22Rv1 (cell line): ENCODE data around the gene WNT7A.

ENCODE experiments used
- H3K27ac ChIP-seq: fragments of 450-650 bp; 2 replicates; pipeline ENCODE4 v1.5.1; 2017
- CTCF ChIP-seq: fragments of 450-650 bp; IDR thresholded peaks from 2 replicates; pipeline ENCODE4 v1.5.1; 2017; ENCODE audit warnings: mild to moderate bottlenecking
- ZFX ChIP-seq: fragments of 450-650 bp; IDR thresholded peaks from 2 replicates; pipeline ENCODE4 v1.6.1; 2017; ENCODE audit warnings: antibody characterized with exemption, borderline replicate concordance

WNT7A gene

DNA sequence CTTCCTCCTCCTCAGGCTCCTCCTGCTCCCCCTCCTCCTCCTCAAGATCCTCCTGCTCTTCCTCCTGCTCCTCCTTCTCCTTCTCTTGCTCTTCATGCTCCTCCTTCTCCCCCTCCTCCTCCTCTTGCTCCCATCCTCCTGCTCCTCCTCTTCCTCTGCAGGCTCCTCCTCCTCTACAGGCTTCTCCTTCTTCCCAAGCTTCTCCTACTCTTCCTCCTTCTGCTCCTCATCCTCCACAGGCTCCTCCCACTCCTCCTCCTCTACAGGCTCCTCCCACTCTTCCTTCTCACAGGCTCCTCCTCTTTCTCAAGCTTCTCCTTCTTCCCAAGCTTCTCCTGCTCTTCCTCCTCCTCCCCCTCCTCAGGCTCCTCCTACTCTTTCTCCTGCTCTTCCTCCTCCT, 47.7 kb downstream of the WNT7A start:
- H3K27ac ChIP-seq: no peak overlapping the region
- TF ChIP-seq ZFX (no peak), CTCF (no peak)

DNA sequence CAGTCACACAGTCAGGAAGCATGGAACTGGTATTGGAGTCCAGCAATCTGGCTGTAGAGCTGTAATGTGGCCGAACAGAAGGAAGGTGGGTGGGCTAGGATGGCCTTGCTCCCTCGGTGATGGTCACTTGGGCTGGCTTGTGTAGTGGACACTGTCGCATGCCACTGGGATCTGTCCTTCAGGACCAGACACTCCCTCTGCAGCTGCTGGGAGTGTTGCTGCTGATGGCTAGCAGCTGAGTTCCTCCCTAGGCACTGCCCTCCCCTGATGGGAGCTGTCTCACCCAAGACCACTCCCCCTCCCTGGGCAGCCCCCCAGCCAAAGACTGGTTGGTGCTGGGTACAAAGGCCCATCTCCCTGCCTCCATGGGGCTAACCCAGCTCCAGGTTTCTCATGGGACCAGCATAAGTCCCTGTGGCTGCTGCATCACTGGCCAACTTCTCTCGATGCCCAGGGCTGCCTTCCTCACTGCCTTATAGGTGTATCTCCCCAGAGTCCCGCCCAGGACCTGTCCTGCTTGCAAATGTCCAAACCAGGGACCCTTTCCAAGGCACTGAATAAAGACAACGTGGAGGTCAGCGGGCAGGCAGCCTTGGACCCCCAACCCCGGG, 48.4 kb downstream of the WNT7A start:
- no peak for TF ChIP-seq CTCF
- no peak for TF ChIP-seq ZFX
- no peak overlapping the region for H3K27ac ChIP-seq

DNA sequence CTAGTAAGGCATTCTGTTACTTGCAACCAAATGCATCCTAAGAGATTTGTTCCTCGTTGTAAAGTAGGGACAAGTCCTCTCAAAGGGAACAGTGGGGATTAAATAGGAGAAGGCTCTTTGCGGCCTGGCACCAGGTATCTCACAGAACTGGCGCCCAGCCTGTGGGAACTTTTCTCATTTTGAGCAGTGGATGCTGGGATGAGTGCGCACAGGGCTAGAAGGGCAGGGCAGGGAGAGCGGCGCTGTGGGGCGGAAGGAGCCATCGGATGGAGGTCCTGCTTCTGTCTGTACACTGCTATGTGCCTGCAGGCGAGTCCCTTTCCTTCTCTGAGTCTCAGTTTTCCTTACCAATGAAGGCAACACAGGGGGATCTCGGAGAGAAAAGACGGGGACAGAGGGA, 50.6 kb downstream of the WNT7A start:
- TF ChIP-seq ZFX (no peak), CTCF (no peak)

DNA sequence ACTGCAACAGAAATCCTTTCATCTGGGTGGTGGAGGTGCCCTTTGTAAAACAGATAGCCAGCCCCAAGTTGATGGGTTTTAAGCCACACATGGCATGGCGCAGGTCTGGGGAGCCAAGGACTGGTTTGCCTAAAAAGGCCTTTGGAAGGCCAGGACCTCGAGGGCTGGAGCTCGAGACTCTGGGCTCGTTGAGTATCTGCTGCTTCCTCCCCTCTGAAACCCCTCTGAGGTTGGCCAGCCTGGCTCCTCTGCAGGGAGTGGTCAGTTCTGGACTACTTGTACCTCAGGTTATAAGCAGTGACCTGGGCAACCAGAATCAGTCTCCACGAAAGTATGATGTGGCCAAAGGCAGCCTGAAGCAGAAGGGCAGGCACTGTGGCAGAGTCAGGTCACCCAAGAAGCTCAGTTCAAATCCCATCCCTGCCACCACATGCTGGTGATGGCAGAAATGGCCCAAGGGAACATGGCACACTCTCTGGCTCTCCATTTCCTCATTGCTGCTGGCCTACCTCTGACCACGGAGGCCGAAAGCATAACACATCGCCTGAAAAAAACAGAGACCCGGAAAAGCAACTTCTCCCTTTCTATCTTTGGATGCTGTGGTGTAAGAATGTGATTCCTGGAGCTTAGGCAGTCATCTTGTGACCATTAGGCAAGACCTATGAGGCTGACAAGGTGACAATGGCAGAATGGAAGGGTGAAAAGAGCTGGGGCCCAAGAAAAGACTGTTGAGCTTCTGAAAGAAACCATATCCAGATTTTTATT, 51.2 kb downstream of the WNT7A start:
- TF ChIP-seq CTCF (no peak), ZFX (no peak)
- H3K27ac ChIP-seq: no peak overlapping the region

More for the DNA sequence above, 50.6 kb downstream of the WNT7A start:
- H3K27ac ChIP-seq: no peak overlapping the region

GRCh38 chr3:13827699-13828098, 52.2 kb downstream of the WNT7A start:
- TF ChIP-seq ZFX (no peak), CTCF (no peak)
- no peak overlapping the region for H3K27ac ChIP-seq

GRCh38 chr3:13827256-13827655, 52.6 kb downstream of the WNT7A start:
- no peak for TF ChIP-seq CTCF
- no peak for TF ChIP-seq ZFX
- H3K27ac ChIP-seq: no peak overlapping the region

DNA sequence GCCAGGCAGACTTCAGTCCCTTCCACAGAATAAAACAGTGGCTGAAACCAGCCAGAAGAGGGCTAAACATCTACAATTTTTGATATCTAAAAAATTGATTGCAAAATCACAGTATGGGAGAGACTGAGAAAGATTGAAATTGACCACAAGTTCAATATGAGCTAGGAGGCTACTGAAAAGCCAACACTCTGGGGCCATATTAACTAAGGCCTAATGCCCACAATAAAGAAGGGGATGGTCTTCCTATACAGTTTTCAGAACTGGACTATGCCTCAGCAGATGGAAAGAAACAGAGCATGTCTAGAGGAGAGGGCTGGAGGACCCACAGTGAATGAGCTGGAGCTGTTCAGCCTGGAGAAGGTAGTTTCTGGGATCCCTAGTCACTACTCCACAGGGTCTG, 53.2 kb downstream of the WNT7A start:
- no peak for TF ChIP-seq CTCF
- TF ChIP-seq ZFX: no peak
- H3K27ac ChIP-seq: no peak overlapping the region
